GDM1 (cell line): ENCODE measurements around the gene ARHGEF16.

Source experiments
- DNase-seq: peaks from one replicate; lab custom pipeline; 2025; lab: John Stamatoyannopoulos, UW

The ARHGEF16 gene

DNA sequence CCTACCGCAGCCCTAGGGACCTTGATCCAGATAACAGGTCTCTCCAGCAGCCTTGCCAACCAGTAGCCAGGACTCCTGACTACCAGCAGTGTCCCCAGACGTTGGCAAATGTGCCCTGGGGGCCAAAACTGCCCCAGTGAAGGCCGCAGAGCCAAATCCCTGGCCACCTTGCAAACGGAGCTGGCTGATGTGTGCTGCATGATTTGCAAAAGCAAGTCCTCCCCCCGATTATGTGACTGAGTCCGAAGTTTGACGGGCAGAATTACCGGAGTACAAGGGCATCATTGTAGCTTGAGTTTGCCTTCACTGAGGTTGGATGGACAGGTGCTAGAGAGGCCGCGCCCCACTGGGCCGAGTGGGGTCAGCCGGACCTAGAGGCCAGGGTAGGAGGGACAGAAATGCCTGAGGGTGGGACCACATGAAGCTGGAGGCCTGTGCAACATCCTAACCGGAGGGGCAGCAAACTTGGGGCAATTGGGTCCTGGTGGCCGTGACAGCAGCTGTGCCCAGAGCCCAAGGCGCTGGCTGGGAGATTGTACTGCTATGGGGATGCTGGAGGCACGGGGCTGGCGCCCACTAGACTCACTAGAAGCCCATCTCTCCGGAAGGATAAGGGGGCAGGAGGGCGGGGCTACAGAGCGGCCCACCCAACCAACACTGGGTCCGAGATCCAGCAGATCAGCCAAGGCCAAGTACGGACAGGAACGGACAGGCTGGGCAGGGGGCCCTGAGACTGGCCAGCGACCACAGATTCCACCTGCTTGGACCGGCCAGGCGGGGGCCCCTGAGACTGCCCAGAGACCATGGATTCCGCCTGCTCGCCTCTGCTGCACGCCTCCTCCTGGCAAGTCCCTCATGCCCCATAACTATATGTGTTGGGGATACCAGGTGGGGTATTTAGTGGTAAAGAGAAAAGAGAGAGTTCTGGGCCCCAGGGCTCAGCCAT lies 2.8 kb downstream of the ARHGEF16 start:
- no peak for DNase-seq

DNA sequence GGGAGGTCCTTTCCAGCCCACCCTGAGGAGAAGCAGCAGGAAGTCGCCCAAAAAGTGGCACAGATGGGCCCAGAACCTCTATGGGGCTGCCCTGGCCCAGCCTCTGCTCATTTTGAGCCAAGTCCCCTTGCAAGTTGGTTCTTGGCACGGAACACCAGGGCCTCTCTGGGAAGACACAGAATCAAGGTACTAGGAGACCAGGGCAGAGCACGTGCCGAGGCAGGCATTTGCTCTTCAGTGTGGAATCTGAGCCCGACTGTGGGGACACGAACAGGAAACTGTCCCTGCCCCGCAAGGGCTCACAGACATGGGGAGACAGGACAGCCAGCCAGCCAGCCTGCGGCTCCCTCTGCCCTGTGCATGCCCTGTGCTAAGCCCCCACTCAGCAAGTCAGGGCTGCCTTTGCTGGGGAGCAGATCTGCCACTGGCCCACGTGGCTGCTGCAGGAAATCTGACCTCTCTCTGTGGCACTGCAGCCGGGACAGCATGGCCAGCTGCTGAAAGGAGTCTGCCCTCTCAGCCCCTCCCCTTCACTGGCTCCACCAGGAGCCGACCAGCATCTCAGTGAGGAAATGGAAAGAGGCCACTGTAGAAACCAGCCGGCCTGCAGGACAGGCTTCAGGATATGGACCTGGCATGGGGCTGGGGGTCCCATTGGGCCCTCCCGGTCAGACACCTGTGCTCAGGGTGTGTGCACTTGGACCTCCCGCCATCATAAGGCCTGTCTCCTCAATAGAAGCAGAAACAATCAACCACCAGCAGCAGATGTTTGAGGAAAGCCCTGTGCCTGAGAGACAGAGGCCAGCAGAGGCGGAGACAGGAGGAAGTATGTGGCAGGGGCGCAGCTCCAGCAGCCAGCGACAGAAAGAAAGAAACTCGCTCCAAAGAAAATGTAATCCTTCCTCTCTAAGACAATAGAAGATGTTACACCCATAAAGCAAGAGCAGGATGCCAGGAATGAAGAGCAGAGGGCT lies 3.7 kb downstream of the ARHGEF16 start:
- DNase-seq = no peak

DNA sequence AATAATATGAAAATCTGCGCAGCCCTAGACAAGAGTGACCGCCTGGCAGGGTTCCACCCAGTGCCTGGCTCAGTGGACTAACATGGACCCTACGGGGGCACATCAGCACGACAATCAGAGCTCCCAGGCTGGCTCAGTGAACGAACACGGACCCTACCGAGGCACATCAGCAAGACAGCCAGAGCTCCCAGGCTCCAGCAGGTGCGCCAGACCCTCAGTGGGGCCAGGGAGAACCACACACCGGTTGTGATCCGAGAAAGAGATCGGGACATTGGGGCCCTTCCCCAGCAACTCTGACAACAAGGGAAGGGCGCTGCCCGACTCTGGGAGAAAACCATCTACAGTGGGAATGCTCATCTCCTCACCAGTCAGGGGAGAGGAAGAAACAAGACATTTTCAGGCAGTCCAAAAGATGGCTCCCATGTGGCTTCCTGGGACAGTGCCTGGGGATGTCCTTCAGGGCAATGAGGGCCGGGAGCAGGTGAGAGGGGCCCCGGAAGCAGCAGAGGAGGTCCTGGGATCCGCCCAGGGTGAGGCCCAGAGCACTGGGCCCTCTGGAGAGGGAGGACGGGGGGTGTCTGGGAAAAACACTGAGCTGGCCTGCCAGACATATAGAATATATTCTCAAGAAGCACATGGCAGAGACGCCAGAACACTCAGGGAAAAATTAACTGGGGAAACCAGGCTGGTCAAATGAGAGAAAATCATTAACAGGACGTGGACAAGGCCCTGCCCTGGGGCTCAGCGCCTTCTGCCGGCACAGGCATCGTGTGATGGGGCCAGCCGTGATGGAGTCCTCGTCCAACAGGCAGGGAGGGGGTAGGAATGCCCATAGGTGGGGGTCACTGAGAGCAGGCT lies 4.8 kb downstream of the ARHGEF16 start:
- DNase-seq = no peak

DNA sequence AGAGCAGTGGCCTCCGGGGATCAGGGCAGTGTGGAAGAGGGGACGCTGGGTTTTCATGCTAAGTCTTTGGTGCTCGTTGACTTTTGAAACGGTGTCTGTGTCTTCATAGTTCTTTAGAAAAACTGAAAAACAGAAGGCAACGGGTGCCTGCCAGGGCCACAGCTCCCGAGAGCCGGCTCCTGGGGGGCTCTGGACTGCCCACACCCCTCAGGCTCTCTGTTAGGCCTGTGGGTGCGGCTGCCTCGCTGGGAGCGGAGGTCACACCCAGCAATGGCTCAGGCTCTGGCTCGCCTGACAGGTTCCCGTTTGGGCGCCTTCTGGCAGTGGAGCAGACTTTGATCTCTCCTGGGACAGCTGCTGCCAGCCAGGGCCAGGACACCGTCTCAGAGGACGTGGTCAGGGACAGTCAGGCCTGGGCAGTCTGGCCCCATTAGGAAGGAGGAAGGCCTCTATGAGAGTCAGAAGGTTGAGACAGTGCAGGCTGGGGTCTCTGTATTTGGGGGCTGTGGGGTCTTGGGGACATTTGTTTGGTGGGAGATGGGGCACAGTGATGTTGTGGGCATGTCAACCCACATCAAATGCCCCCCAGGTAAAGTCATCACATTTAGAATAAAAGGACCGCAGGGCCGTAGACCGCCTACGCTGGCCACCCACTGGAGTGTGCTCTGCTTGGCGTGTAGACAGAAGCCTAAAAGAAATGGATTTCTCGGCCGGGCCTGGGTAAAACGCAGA lies 5.6 kb downstream of the ARHGEF16 start:
- no peak for DNase-seq

- no peak for DNase-seq
These were observed 6.2 kb downstream of the ARHGEF16 start for GRCh38 chr1:3460672-3461131.

- DNase-seq = no peak
These were observed 6.9 kb downstream of the ARHGEF16 start for GRCh38 chr1:3461238-3461933.

DNA sequence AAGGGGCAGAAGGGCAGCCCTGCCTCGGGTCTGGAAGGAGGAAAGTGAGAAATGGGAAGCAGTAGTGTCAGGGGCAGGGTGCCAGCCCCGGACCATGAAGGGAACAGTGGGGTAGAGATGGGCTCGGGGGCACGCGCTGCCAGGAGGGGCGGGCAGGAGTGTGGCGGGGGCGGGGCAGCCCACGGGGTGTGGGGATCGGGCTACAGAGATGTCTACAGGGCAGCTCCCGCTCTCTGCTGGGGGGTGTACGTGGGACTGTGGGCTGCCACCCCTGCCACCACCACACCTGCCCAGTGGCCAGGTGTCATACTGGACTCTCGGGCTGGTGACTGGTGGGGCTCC lies 7.4 kb downstream of the ARHGEF16 start:
- DNase-seq = no peak

DNA sequence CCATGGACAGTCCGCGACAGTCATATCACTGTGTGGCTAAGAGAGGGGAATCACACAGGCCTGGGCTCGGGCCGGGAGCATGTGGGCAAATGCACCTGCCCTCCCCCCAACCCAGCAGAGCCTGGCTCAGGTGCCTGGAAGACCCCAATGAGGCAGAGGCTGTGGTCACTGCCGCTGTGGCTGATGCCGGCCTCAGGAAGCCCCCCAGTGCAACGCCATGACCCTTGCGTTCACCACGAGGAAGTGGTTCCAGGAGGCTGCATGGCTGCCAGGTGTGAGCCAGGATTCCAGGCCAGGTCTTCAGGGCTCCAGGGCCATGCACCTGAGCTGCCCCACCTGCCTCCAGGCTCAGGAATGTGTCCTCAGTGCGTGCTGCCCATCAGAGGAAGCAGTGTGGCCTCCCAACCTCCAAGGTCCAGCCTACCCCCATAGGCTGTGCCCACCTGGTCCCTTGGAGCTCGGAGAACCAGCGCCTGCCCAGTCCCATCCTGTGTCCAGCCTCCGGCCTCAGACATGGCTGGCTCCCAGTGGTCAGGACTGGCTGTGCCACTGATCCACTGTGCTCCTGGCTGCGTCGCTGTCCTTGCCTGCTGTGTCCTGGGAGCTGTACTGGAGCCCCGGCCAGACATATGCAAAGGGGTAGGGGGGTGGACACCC lies 8.0 kb downstream of the ARHGEF16 start:
- no peak for DNase-seq

DNA sequence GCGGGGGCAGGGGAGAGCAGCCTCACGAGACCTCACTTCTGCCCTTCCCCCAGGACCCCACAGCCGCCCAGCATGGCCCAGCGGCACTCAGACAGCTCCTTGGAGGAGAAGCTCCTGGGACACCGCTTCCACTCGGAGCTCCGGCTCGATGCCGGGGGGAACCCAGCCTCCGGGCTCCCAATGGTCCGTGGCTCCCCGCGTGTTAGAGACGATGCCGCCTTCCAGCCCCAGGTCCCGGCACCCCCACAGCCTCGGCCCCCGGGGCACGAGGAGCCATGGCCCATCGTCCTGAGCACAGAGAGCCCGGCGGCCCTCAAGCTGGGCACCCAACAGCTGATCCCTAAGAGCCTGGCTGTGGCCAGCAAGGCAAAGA lies 8.5 kb downstream of the ARHGEF16 start:
- DNase-seq = no peak

DNA sequence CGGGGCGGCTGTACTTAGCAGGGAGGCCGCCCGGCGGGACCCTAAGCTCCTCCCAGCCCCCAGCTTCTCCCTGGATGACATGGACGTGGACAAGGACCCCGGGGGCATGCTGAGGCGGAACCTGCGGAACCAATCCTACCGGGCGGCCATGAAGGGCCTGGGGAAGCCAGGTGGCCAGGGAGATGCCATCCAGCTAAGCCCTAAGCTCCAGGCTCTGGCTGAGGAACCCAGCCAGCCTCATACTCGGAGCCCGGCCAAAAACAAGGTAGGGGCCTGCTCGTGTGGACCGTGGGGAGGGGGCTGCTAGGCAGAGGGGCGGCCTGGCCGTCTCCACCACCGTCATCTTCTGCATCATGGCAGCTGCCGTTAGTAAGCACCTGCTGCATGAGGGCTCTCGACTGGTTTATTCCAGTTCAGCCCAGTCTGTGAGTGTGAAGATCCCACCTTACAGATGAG lies 9.0 kb downstream of the ARHGEF16 start:
- no peak for DNase-seq

DNA sequence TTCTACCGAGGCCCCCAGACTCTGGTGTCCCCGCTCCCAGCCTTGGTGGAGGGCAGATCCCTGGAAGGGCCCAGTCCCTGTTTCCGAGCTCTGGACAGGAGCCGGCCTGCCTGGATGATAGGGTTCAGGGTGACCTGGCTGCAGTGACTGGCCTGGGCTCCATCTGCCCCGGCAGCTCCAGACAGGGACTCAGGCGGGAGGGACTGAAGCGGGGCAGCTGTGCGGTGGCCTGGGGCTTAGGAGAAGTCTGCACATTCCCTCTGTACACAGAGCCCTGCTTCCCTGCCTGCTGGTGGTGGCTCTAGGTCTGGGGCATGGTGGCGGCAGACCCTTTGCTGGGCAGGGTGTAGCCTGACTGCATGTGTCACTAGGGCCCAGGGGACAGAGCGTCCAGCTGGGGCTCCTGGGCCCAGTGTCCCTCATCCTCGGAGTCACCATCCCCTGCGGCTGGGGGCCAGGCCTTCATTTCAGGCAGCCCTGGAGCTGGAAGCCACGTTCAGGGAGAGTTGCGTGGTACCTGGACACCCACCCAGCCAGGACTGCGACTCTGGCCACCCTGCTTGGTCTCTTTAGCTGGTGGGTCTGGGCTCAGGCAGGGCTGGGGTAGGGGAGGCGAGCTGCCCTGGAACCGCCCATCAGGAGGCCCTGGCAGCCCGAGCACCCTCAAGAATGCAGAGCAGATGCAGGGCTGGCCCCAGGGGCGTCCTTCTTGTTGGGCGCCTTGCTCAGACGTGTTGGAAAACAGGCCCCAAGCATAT lies 9.6 kb downstream of the ARHGEF16 start:
- no peak for DNase-seq

DNA sequence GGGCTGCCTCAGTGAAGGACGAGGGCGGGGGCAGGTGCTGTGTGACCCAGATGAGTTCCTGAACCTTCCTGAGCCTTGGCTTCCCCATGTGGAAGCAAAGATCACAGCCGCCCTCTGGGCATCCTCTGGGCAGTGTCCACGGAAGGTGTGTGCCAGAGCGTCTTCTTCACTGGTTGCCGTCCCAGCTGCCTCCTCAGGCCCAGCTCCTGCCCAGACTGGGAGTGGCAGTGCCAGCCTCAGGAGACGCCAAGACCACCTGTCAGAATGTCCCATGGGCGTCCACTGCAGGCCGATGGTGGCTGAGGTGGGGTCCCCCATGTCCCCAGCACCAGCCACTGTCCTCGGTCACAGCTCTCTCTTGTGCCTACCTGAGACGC lies 10.2 kb downstream of the ARHGEF16 start:
- DNase-seq = no peak

GRCh38 chr1:3465091-3465934 lies 10.8 kb downstream of the ARHGEF16 start:
- DNase-seq = no peak

GRCh38 chr1:3465935-3466321 lies 11.5 kb downstream of the ARHGEF16 start:
- no peak for DNase-seq

- DNase-seq = no peak
These were observed 12.1 kb downstream of the ARHGEF16 start for GRCh38 chr1:3466366-3467075.

DNA sequence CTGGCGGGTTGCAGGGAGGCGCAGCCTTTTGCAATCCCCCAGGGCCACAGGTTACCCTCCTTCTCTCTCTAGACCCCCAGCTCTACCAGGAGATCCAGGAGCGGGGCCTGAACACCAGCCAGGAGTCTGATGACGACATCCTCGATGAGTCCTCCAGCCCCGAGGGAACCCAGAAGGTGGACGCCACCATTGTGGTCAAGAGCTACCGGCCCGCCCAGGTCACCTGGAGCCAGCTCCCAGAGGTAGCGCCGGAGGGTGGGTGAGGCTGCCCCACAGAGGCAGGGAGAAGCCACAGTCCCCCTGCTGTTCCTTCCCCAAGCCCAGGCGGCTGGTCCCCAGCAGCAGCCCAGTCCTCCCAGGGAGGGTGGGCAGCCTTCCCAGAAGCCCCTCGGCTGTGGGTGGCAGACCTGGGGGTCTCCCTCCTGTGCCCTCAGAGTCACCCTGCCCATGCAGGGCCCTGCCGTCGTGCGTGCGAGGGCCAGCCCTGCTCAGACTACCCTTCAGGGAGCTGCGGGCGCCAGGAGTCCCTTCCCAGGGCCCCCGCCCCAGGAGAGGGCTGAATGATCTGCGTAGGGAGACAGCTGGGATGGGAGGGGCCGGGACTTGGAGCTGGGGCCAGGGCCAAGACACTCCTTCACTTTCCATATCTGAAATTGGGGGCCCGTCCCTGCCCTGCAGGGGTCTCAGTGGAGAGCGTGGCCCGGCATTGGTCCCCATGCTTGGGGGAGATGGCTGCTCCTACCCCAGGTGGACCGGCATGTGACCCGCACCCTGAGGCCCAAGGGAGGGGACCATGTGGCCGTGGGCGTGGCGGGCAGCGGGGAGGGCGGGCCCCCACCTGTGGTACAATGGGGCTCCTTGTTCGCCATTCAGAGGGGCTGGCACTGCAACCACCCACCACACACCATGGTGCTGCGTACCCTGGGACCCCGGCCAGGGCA lies 12.9 kb downstream of the ARHGEF16 start:
- no peak for DNase-seq
